Keratinocyte (primary cell): Measurements from ENCODE around the gene H19. TPM values are rescaled to one million over a fixed set of nuclear protein-coding genes. Genes with fewer than 3 reads are reported as not detected.

Experiments used
- DNase-seq: peaks from one replicate; pipeline ENCODE4 v3.0.0-alpha.2; 2011; ENCODE audit warnings: low read depth, missing footprints, low spot score
- FAIRE-seq: peaks from 2 replicates; lab custom pipeline; 2011; peaks lifted over from hg19 to GRCh38; lab: Jason Lieb, UNC
- H2AFZ ChIP-seq: 2 replicates; pipeline ENCODE4 v1.6.0; 2012; ENCODE audit warnings: low read length, control low read depth, inconsistent platforms; ENCODE audit not compliant: control insufficient read depth
- H3K27ac ChIP-seq: 2 replicates; pipeline ENCODE4 v1.5.1; 2011; ENCODE audit warnings: low read length; ENCODE audit not compliant: control insufficient read depth, insufficient read depth
- H3K27me3 ChIP-seq: 3 replicates; pipeline ENCODE4 v1.6.0; 2011; ENCODE audit warnings: low read length; ENCODE audit not compliant: control insufficient read depth, insufficient read depth; ENCODE audit errors: extremely low read depth
- H3K36me3 ChIP-seq, 2 experiments: 2 replicates in 1 of 2; 3 replicates in 1 of 2; pipeline ENCODE4 v1.5.1; 2011; ENCODE audit warnings: low read length in 2 of 2, mild to moderate bottlenecking in 1 of 2; ENCODE audit not compliant: control insufficient read depth in 2 of 2, insufficient read depth in 2 of 2; ENCODE audit errors: extremely low read depth in 1 of 2
- H3K4me1 ChIP-seq: 3 replicates; pipeline ENCODE4 v1.5.1; 2011; ENCODE audit warnings: low read length; ENCODE audit not compliant: control insufficient read depth, insufficient read depth; ENCODE audit errors: extremely low read depth
- H3K4me2 ChIP-seq: 3 replicates; pipeline ENCODE4 v1.6.0; 2011; ENCODE audit warnings: low read depth, low read length; ENCODE audit not compliant: control insufficient read depth, insufficient read depth; ENCODE audit errors: extremely low read depth
- H3K4me3 ChIP-seq, 3 experiments: fragments of 200-600 bp in 1 of 3; sonication (generic) in 1 of 3; 2 replicates in 2 of 3; 3 replicates in 1 of 3; pipeline ENCODE4 v1.5.1; 2011 to 2016; ENCODE audit warnings: low read length in 3 of 3, mild to moderate bottlenecking in 3 of 3, control low read depth in 2 of 3, inconsistent platforms in 1 of 3, low read depth in 1 of 3, mixed read lengths in 1 of 3, mixed run types in 1 of 3, moderate library complexity in 1 of 3; ENCODE audit not compliant: control insufficient read depth in 2 of 3, insufficient read depth in 2 of 3; ENCODE audit errors: extremely low read depth in 1 of 3
- H3K79me2 ChIP-seq: 2 replicates; pipeline ENCODE4 v1.6.0; 2012; ENCODE audit warnings: low read length; ENCODE audit not compliant: control insufficient read depth, insufficient read depth
- H3K9ac ChIP-seq: 3 replicates; pipeline ENCODE4 v1.6.0; 2011; ENCODE audit warnings: low read length; ENCODE audit not compliant: control insufficient read depth, insufficient read depth; ENCODE audit errors: extremely low read depth
- H3K9me1 ChIP-seq: 3 replicates; pipeline ENCODE4 v1.6.0; 2011; ENCODE audit warnings: low read length; ENCODE audit not compliant: control insufficient read depth, insufficient read depth; ENCODE audit errors: extremely low read depth
- H3K9me3 ChIP-seq: 2 replicates; pipeline ENCODE4 v1.5.1; 2012; ENCODE audit warnings: low read depth, low read length; ENCODE audit not compliant: control insufficient read depth
- H4K20me1 ChIP-seq: 3 replicates; pipeline ENCODE4 v1.6.0; 2011; ENCODE audit warnings: low read length; ENCODE audit not compliant: control insufficient read depth, insufficient read depth; ENCODE audit errors: extremely low read depth
- CTCF ChIP-seq, 3 experiments: IDR thresholded peaks in 1 of 3; conservative IDR thresholded peaks in 1 of 3; optimal IDR thresholded peaks in 1 of 3; 2 replicates in 2 of 3; 3 replicates in 1 of 3; pipeline versions ENCODE3 to v1.5.1; 2011; ENCODE audit warnings: low read length in 3 of 3, mild to moderate bottlenecking in 3 of 3, moderate library complexity in 2 of 3, control low read depth in 1 of 3, inconsistent platforms in 1 of 3; ENCODE audit not compliant: insufficient read depth in 2 of 3; ENCODE audit errors: extremely low read depth in 1 of 3
- EZH2 ChIP-seq: IDR thresholded peaks from one replicate; pipeline ENCODE4 v1.6.1; 2012; ENCODE audit warnings: inconsistent platforms, mild to moderate bottlenecking, low read length, moderate library complexity
- dilution Hi-C: fragments of 300-500 bp; cut with MboI; formaldehyde crosslinking; loops from one replicate; pipeline ENCODE4 v1.7.0; 2020; ENCODE audit warnings: low sequenced_read_pairs; ENCODE audit not compliant: extremely low pct_ligation_motif_present
- polyA plus RNA-seq, 5 experiments: library from polyadenylated mRNA; depleted of rRNA in 3 of 5; stranded (reverse) in 3 of 5; stranded (forward) in 1 of 5; unstranded in 1 of 5; fragments of >200 nt; gene quantifications; 1 replicate in 1 of 5; 2 replicates in 3 of 5; 3 replicates in 1 of 5; pipeline versions ENCODE4 v1.2.1 to v1.2.3, GENCODE V29; 2011 to 2012; ENCODE audit warnings: missing spikeins in 2 of 5, low read depth in 1 of 5, low replicate concordance in 1 of 5

The H19 gene
- polyA plus RNA-seq, 1 donor (not counting 4 experiments of a cell fraction or from before 2014, with no cell fraction given): 15.6 TPM

DNA sequence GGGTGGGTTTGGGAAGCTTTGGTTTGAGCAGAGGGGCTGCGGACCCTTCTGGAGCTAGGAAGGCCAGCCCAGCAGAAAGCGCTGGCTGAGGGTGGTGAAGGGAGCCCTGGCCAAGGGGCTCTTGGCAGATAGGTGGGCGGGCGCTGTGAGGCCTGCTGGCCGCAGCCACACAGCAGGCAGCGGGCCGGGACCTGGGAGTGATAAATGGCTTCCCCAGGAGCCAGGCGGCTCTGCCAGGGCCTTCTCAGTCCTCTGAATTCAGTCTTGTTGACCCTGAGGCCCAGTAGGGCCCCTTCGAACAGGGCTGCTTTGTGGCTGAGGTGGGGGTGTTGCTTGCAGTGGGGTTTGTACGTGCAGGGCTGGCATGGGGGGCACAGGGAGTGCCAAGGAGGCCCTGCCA lies 33.4 kb upstream of the H19 start:
- Histone ChIP-seq H3K9me1 (no peaks in the 10 kb centered on the region), H3K9ac (no peak overlapping the region), H3K4me2 (no peak overlapping the region), H3K79me2 (no peaks in the 10 kb centered on the region), H3K36me3 (no peaks in the 10 kb centered on the region), H3K27me3 (no peaks in the 10 kb centered on the region), H4K20me1 (no peaks in the 10 kb centered on the region), H2AFZ (no peak overlapping the region), H3K27ac (no peak overlapping the region), H3K4me1 (no peaks in the 10 kb centered on the region), H3K9me3 (no peaks in the 10 kb centered on the region), H3K4me3 (no peak overlapping the region)
- no peak for TF ChIP-seq EZH2
- no peak for TF ChIP-seq CTCF (optimal IDR thresholded peaks at IDR 0.05 in 1 of 3, IDR thresholded peaks at IDR 0.05 in 1 of 3, conservative IDR thresholded peaks at IDR 0.05 in 1 of 3; ENCODE audit: extremely low read depth in 1 of 3, insufficient read depth in 2 of 3, low read length in 3 of 3)
- dilution Hi-C loops: no loop called here
- DNase-seq: no peak
- no peak for FAIRE-seq

GRCh38 chr11:2027708-2028107 lies 30.1 kb upstream of the H19 start:
- Histone ChIP-seq H3K27ac (no peak overlapping the region), H3K79me2 (no peaks in the 10 kb centered on the region), H3K9ac (no peak overlapping the region), H3K9me1 (no peaks in the 10 kb centered on the region), H3K4me3 (no peak overlapping the region), H2AFZ (no peak overlapping the region), H3K36me3 (no peaks in the 10 kb centered on the region), H3K27me3 (no peaks in the 10 kb centered on the region), H3K4me1 (no peaks in the 10 kb centered on the region), H4K20me1 (no peaks in the 10 kb centered on the region), H3K4me2 (no peak overlapping the region), H3K9me3 (no peaks in the 10 kb centered on the region)
- FAIRE-seq: no peak
- no peak for DNase-seq
- TF ChIP-seq EZH2 (no peak), CTCF (optimal IDR thresholded peaks at IDR 0.05 in 1 of 3, IDR thresholded peaks at IDR 0.05 in 1 of 3, conservative IDR thresholded peaks at IDR 0.05 in 1 of 3; ENCODE audit: extremely low read depth in 1 of 3, insufficient read depth in 2 of 3, low read length in 3 of 3) (no peak)
- dilution Hi-C loops: no loop called here
